ENCODE measurements around the gene DUSP9. TPM values are rescaled to one million over a fixed set of nuclear protein-coding genes. Genes with fewer than 3 reads are reported as not detected.

Gene DUSP9, protein sequence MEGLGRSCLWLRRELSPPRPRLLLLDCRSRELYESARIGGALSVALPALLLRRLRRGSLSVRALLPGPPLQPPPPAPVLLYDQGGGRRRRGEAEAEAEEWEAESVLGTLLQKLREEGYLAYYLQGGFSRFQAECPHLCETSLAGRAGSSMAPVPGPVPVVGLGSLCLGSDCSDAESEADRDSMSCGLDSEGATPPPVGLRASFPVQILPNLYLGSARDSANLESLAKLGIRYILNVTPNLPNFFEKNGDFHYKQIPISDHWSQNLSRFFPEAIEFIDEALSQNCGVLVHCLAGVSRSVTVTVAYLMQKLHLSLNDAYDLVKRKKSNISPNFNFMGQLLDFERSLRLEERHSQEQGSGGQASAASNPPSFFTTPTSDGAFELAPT
- under 1 TPM; 0.55 to 0.79 TPM for total RNA-seq
- polyA plus RNA-seq (ENCODE audit: insufficient read length in 2 of 2): 1 to 10 TPM; 2.1 to 3.1 TPM
- long read RNA-seq, donor 1, partial matches to known transcripts: 0 of 1 reads
- long read RNA-seq, donor 1, other reads (novel, unspliced or antisense): 0 of 1 reads
- long read RNA-seq, donor 2: 0 reads
- long read RNA-seq, donor 3: 0 reads
- long read RNA-seq, donor 4: 0 reads

DNA sequence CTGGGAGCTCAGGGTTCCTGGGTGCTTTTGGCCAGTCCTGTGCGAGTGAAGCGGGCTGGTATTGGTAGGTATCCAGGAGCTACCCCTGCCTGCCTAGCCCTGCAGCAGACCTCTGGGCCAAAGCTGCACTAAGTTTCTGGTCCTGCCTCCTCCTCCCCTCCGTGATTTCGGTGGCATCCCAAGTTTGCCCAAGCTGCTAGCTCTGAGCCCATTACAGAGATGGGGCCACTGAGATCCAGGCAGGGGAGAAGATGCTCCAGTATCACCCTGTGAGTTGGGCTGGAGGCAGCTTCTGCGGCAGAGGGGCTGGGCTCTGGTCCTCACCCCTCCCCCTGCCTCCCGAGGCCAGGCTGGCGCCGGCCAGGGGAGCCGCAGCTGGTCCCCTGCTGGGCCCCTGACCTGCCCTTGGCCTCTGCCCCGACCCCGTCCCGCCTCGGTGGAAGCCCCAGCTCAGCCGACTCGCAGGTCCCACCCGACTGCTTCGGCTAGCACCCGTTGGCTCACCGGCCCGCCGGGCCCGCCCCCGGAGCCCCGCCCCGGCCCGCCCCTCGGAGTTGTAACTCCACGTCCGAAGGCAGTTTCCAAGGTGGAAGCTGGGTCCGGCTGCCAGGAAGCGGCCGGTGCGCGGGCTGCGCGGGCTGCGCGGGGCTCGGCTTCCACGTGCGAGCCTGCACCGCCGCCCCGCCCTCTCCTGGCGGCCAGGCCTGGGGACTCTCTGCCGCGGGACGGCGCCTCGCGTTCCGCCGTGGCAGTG is at the start of gene DUSP9:
Gene DUSP9 (plus strand): TSS at position 584 of the 754 bp plus-strand sequence. CDS start 751 bp downstream, outside the sequence.
- Histone ChIP-seq H3K27ac (ENCODE audit: low read depth, low read length) (no peak within 1 kb of the TSS), H3K36me3 (ENCODE audit: control insufficient read depth, insufficient read depth, low read length) (no peaks in the 10 kb centered on the region), H3K4me3 (ENCODE audit: low read depth, low read length) (no peak within 1 kb of the TSS), H3K27me3 (ENCODE audit: control insufficient read depth, insufficient read depth, low read length) (peaks cover 52% of the 10 kb centered on the region), H3K4me1 (ENCODE audit: control insufficient read depth, insufficient read depth, low read length) (peaks cover 37% of the 10 kb centered on the region), H3K9me3 (ENCODE audit: control insufficient read depth, insufficient read depth, low read length) (no peaks in the 10 kb centered on the region)
- DNase-seq (ENCODE audit: low read depth in 4 of 6, low spot score in 6 of 6): no peak
- WGBS (ENCODE audit: insufficient coverage): 23% methylated on average over 43 of the region's 53 CpGs

DNA sequence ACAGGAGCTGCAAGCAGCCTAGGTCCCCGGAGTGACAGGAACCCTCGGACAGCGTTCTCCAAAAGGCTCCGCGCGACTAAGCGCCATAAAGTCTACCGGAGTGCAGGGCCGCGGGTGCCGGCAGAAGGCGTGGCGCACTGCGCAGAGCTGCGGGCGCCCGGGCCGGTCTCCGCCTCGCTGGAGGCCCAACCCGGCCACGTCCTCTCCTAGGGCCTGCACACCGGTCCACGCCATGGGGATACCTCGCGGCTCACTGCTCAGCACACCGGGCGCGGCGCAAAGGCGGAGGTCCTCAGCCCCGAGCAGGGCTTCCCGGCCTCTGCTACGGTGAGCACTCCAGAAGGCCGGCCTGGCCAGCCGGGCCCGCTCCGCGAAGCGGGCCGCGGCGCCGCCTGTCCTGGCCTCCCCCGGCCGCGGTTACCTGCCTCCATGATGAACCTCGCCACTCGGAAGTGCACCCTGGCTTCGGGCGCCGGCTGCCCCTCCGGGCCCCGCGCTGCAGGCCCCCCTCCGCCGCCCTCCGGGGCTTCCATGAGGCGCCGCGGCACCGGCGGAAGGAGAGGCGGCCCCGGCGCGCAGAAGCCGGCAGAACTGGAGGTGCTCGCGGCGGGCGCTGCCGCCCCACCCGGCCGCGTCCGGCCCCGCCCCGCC is 48.3 kb upstream of the DUSP9 start, which contains the start of gene CCNQ:
Gene CCNQ (minus strand): TSS at position 599 of the 651 bp plus-strand sequence. CDS start 66 bp downstream, at position 533.
- Histone ChIP-seq H3K9me3 (ENCODE audit: control insufficient read depth, insufficient read depth, low read length) (no peaks in the 10 kb centered on the region), H3K4me3 (ENCODE audit: low read depth, low read length) (peak within 1 kb of the TSS; percentile 61), H3K36me3 (ENCODE audit: control insufficient read depth, insufficient read depth, low read length) (peaks cover 23% of the 10 kb centered on the region), H3K27ac (ENCODE audit: low read depth, low read length) (peak within 1 kb of the TSS; percentile 52), H3K27me3 (ENCODE audit: control insufficient read depth, insufficient read depth, low read length) (no peaks in the 10 kb centered on the region), H3K4me1 (ENCODE audit: control insufficient read depth, insufficient read depth, low read length) (peaks cover 17% of the 10 kb centered on the region)
- peak in 2 of 6 donors; percentile 15 to 37 for DNase-seq (ENCODE audit: low read depth in 4 of 6, low spot score in 6 of 6)
- 15% methylated on average over 75 of the region's 79 CpGs for WGBS (ENCODE audit: insufficient coverage)

DNA sequence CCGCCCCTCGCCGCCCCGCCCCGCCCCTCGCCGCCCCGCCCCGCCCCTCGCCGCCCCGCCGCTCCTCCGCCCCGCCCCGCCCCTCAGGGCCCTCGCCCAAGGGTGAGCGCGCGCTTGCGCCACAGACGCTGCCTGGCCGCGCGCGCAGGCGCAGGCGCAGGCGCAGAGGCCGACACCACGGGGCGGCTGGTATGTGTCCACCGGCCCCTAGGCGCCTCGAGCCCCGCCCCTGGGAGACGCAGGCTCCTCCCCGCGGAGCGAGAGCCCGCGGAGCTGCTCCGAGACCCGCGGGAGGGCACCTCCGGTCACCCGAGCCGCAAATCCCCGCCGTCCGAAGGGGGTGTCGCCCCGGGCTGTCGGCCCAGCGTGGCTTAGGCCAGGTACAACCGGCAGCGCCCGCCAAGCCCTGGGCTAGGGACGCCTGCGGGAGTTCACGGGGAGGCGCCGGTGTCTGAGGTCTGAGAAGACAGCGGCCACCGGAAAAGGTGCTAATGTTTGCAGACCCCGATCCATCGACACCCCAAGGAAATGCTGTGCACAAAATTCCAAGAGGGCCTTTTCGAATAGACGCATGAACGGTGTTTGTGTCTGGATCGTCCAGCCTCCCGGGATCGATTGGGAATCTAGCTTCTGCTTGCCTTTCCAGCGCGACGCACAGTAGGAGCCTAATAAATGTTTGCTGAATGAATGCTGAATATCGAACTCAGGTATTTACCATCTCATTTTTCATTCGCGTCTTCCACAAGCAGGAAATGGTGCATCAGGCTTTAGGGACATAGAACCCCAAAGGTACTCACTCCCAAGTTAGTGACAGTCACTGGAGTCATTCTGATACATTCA is 47.6 kb upstream of the DUSP9 start:
- H3K4me3 ChIP-seq (ENCODE audit: low read depth, low read length): peak overlapping the region; percentile 61
- H3K9me3 ChIP-seq (ENCODE audit: control insufficient read depth, insufficient read depth, low read length): no peaks in the 10 kb centered on the region
- peak overlapping the region; percentile 52 for H3K27ac ChIP-seq (ENCODE audit: low read depth, low read length)
- 13% methylated on average over 71 of the region's 79 CpGs for WGBS (ENCODE audit: insufficient coverage)
- DNase-seq (ENCODE audit: low read depth in 4 of 6, low spot score in 6 of 6): peak in 5 of 6 donors; percentile 62 to 95 (median 78)
- H3K36me3 ChIP-seq (ENCODE audit: control insufficient read depth, insufficient read depth, low read length): peaks cover 16% of the 10 kb centered on the region
- H3K27me3 ChIP-seq (ENCODE audit: control insufficient read depth, insufficient read depth, low read length): no peaks in the 10 kb centered on the region
- peaks cover 17% of the 10 kb centered on the region for H3K4me1 ChIP-seq (ENCODE audit: control insufficient read depth, insufficient read depth, low read length)

DNA sequence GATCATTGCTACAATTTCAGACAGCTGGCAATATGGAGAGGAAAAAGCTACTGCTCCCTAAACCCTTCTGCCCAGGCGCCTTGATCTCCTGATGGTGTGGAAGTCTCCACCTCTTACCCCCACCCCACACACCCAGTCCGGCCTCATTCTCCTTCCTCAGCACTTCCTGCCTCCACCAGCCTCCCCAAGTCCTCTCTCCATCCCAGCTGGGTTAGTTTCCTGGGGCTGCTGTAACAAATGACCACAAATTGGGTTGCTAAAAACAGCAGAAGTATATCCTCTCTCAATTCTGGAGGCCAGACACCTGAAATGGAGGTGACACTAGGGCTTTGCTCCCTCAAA is 47.0 kb upstream of the DUSP9 start:
- Histone ChIP-seq H3K9me3 (ENCODE audit: control insufficient read depth, insufficient read depth, low read length) (no peaks in the 10 kb centered on the region), H3K4me3 (ENCODE audit: low read depth, low read length) (peak overlapping the region; percentile 61), H3K27ac (ENCODE audit: low read depth, low read length) (no peak overlapping the region), H3K36me3 (ENCODE audit: control insufficient read depth, insufficient read depth, low read length) (peaks cover 13% of the 10 kb centered on the region), H3K4me1 (ENCODE audit: control insufficient read depth, insufficient read depth, low read length) (peaks cover 17% of the 10 kb centered on the region), H3K27me3 (ENCODE audit: control insufficient read depth, insufficient read depth, low read length) (no peaks in the 10 kb centered on the region)
- 14% methylated on average over 2 of the region's 2 CpGs for WGBS (ENCODE audit: insufficient coverage)
- DNase-seq (ENCODE audit: low read depth in 4 of 6, low spot score in 6 of 6): no peak

DNA sequence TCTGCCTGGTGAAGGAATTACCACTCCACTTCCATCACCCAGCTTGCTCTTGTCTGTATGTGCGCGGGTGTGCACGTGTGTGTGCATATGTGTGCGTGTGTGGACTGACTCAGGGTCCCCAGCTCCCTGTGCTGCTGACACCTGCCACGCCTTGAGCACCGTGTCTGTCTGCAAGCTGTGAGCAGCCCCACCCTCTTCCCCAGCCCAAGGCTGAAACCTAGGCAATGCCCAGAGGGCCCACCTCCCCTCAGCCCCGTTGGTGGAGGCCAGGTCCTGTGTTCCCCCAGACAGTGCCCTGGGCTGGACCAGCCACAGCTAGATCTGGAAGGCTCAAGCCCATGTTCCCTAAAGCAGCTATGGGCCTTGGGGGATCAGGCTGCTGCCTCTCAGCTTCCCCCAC is 46.1 kb upstream of the DUSP9 start:
- no peaks in the 10 kb centered on the region for H3K27me3 ChIP-seq (ENCODE audit: control insufficient read depth, insufficient read depth, low read length)
- WGBS (ENCODE audit: insufficient coverage): 93% methylated on average over 7 of the region's 7 CpGs
- no peaks in the 10 kb centered on the region for H3K9me3 ChIP-seq (ENCODE audit: control insufficient read depth, insufficient read depth, low read length)
- no peak for DNase-seq (ENCODE audit: low read depth in 4 of 6, low spot score in 6 of 6)
- H3K4me1 ChIP-seq (ENCODE audit: control insufficient read depth, insufficient read depth, low read length): peaks cover 17% of the 10 kb centered on the region
- H3K27ac ChIP-seq (ENCODE audit: low read depth, low read length): no peak overlapping the region
- H3K4me3 ChIP-seq (ENCODE audit: low read depth, low read length): no peak overlapping the region
- H3K36me3 ChIP-seq (ENCODE audit: control insufficient read depth, insufficient read depth, low read length): peaks cover 5% of the 10 kb centered on the region

DNA sequence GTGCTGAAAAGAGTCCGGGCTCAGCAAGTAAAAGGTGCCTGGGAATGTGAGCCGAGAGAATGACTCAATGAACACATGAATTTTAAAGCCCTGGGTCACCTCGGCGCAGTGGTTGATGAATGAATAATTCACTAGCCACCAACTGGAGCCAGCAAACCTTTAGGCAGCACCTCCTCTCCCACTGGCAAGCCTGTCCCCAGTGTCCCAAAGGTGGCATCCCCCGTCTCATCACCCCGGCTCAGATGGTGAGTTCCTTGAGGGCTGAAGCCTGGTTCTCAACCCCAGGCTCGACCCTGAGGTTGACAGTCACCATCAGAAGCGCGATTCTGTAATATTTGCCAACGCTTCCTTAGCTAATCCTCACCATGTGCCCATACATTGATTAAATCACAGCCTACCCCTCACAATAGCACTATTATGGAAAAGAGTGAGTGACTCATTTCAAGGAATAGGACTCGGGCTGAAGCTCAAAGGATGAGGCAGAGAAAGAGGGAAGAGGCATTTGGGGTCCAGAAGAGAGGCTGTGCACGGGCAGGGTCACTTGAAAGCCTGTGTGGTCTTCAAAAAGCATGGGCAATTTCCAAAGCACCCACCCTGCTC is 45.4 kb upstream of the DUSP9 start:
- Histone ChIP-seq H3K4me1 (ENCODE audit: control insufficient read depth, insufficient read depth, low read length) (peaks cover 17% of the 10 kb centered on the region), H3K9me3 (ENCODE audit: control insufficient read depth, insufficient read depth, low read length) (no peaks in the 10 kb centered on the region), H3K27me3 (ENCODE audit: control insufficient read depth, insufficient read depth, low read length) (no peaks in the 10 kb centered on the region), H3K27ac (ENCODE audit: low read depth, low read length) (no peak overlapping the region), H3K4me3 (ENCODE audit: low read depth, low read length) (no peak overlapping the region), H3K36me3 (ENCODE audit: control insufficient read depth, insufficient read depth, low read length) (peaks cover 4% of the 10 kb centered on the region)
- DNase-seq (ENCODE audit: low read depth in 4 of 6, low spot score in 6 of 6): no peak
- WGBS (ENCODE audit: insufficient coverage): 79% methylated on average over 9 of the region's 12 CpGs

DNA sequence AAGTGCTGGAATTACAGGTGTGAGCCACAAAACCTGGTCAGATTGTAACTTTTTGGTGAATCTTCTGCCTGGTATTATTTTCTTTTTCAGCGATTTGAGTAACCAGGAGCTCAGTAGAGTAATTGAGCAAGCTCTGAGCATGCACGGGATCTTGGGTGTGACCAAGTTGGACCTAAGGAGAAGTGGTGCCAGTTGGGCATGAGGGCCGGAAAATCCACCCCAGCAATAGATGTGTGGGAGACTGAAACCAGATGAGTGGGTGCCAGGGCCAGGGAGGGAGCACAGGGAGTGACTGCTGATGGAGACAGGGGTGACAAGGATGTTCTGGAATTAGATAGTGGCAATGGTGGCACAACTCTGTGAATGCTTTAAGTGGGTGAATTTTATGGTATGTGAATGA is 44.4 kb upstream of the DUSP9 start:
- H3K36me3 ChIP-seq (ENCODE audit: control insufficient read depth, insufficient read depth, low read length): peaks cover 4% of the 10 kb centered on the region
- WGBS (ENCODE audit: insufficient coverage): 86% methylated on average over 3 of the region's 3 CpGs
- H3K27me3 ChIP-seq (ENCODE audit: control insufficient read depth, insufficient read depth, low read length): no peaks in the 10 kb centered on the region
- H3K27ac ChIP-seq (ENCODE audit: low read depth, low read length): no peak overlapping the region
- no peaks in the 10 kb centered on the region for H3K9me3 ChIP-seq (ENCODE audit: control insufficient read depth, insufficient read depth, low read length)
- no peak for DNase-seq (ENCODE audit: low read depth in 4 of 6, low spot score in 6 of 6)
- no peak overlapping the region for H3K4me3 ChIP-seq (ENCODE audit: low read depth, low read length)
- H3K4me1 ChIP-seq (ENCODE audit: control insufficient read depth, insufficient read depth, low read length): peaks cover 17% of the 10 kb centered on the region

DNA sequence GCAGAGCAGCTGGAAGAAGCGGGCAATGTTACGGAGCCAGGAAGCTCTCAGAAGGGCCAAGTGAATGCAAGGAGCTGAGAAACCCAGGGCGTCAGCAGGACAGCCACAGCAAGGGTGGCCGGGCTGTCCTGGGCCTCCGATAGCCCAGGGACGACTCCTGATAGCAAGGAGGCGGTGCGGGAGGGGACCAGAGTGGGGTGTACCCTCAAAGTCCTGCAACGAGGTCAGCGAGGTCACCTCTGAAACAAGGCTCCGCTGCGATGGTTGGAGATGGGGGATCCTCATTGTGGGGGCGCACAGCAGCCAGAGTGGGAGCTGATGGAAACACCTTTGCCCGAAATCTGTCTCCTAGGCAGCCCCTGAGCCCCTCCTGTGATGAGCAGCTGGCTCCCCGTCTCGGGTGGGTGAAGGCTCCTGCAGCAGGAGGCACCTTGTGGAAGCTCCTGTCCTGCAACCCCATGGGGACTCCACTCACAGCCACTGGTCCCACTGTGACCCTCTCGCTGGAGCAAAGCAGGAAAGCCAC is 43.8 kb upstream of the DUSP9 start:
- Histone ChIP-seq H3K9me3 (ENCODE audit: control insufficient read depth, insufficient read depth, low read length) (no peaks in the 10 kb centered on the region), H3K27ac (ENCODE audit: low read depth, low read length) (no peak overlapping the region), H3K36me3 (ENCODE audit: control insufficient read depth, insufficient read depth, low read length) (peaks cover 4% of the 10 kb centered on the region), H3K4me3 (ENCODE audit: low read depth, low read length) (no peak overlapping the region), H3K27me3 (ENCODE audit: control insufficient read depth, insufficient read depth, low read length) (no peaks in the 10 kb centered on the region), H3K4me1 (ENCODE audit: control insufficient read depth, insufficient read depth, low read length) (peaks cover 17% of the 10 kb centered on the region)
- no peak for DNase-seq (ENCODE audit: low read depth in 4 of 6, low spot score in 6 of 6)
- WGBS (ENCODE audit: insufficient coverage): 83% methylated on average over 17 of the region's 17 CpGs

All from spinal cord (tissue), 10 donors.